ENCODE measurements around the gene WDPCP. TPM values are rescaled to one million over a fixed set of nuclear protein-coding genes. Genes with fewer than 3 reads are reported as not detected.
A peak's percentile ranks its signal among the peaks of the same experiment; 100 is the strongest.

The WDPCP gene
- total RNA-seq, 3 donors from 2014 or later (not counting 1 experiment from before 2014, with no cell fraction given) = 22.0 to 23.7 (median 22.9) TPM

DNA sequence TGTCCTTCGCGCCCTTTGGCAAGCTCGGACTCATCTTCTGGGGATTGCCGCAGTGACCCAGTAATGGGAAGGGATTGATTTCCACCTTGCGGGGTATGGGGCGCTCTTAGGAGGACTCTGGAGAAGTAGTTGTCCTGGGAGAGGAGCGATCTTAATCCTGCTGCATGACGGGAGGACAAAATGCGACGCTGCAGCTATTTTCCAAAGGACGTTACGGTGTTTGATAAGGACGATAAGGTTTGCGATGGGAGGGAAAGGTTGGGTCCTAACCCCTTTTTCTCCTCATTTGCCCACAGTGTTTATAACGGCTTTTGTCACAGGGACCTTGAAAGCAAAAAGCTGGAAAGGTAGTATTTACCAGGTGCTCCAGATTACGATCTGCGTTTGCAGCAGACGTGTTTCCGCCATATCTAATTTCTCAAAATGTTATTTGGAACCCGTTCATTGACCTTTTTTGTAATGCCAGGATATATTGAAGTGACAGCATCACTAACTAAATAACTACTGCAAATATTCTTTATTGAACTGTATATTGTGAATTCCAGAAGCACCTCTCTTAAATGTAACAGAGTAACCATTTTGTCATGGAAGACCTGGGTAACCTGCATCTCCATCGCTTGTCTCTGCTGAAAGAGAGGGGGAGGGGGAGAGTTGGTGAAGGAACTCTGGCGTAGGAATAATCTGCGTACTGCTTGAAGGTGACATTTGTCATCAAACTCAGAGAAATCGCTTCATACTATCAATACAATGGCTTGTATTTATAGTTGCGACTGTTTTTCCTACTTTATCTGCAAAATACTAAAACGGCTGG is 1.1 kb upstream of the WDPCP start:
- H3K4me3 ChIP-seq (ENCODE audit: low read length) = peak overlapping the region; percentile 76
- peaks cover 53 to 54% of the 10 kb centered on the region in 2 donors for H3K4me1 Mint-ChIP-seq
- peak in 1 of 2 donors; percentile 27 for DNase-seq

GRCh38 chr2:63587814-63588384 is 378 bp downstream of the WDPCP start:
- Mint-ChIP-seq H3K9me3 (no peaks in the 10 kb centered on the region), H3K36me3 (no peaks in the 10 kb centered on the region), H3K27me3 (ENCODE audit: low read depth in 2 of 2) (no peaks in the 10 kb centered on the region), H3K27ac (peak overlapping the region; percentile 98 to 99), H3K4me1 (peaks cover 46 to 50% of the 10 kb centered on the region in 2 donors), H3K4me3 (peak overlapping the region; percentile 100)
- Histone ChIP-seq H3K27ac (ENCODE audit: low read length) (peak overlapping the region; percentile 73), H3K9me3 (ENCODE audit: control insufficient read depth, insufficient read depth, low read length) (no peaks in the 10 kb centered on the region), H3K4me1 (ENCODE audit: control insufficient read depth, insufficient read depth, low read length) (peaks cover 8% of the 10 kb centered on the region), H3K27me3 (ENCODE audit: control insufficient read depth, insufficient read depth, low read length) (no peaks in the 10 kb centered on the region), H3K4me3 (ENCODE audit: low read length) (peak overlapping the region; percentile 76), H3K36me3 (ENCODE audit: control insufficient read depth, insufficient read depth, low read length) (no peaks in the 10 kb centered on the region)
- TF ChIP-seq CTCF (IDR thresholded peaks at IDR 0.05) = no peak
- intact Hi-C loops (cut with micrococcal nuclease) = loop anchor here (1.0 to 10.0 kb wide), 5 partner anchors 253 to 1543 kb away; partner anchors contain the start of genes EHBP1, PELI1, RAB1A and UGP2
- no peak for DNase-seq
- under 1% methylated on average over 32 of the region's 33 CpGs for WGBS (ENCODE audit: insufficient coverage)
- no peak for ATAC-seq

More for the DNA sequence above, 1.1 kb upstream of the WDPCP start:
- no peak for TF ChIP-seq CTCF (IDR thresholded peaks at IDR 0.05)
- H3K27me3 Mint-ChIP-seq (ENCODE audit: low read depth in 2 of 2) = no peaks in the 10 kb centered on the region
- WGBS (ENCODE audit: insufficient coverage) = 5% methylated on average over 22 of the region's 26 CpGs
- intact Hi-C loops (cut with micrococcal nuclease) = loop anchor here (2.0 to 10.0 kb wide), 4 partner anchors 299 to 1541 kb away; partner anchors contain the start of genes EHBP1, PELI1 and RAB1A
- H3K27ac ChIP-seq (ENCODE audit: low read length) = peak overlapping the region; percentile 73
- peaks cover 8% of the 10 kb centered on the region for H3K4me1 ChIP-seq (ENCODE audit: control insufficient read depth, insufficient read depth, low read length)
- peak overlapping the region; percentile 98 to 99 for H3K27ac Mint-ChIP-seq
- H3K36me3 Mint-ChIP-seq = no peaks in the 10 kb centered on the region
- ATAC-seq = peak in 1 of 3 donors; percentile 0
- peak overlapping the region; percentile 100 for H3K4me3 Mint-ChIP-seq
- no peaks in the 10 kb centered on the region for H3K9me3 ChIP-seq (ENCODE audit: control insufficient read depth, insufficient read depth, low read length)
- H3K27me3 ChIP-seq (ENCODE audit: control insufficient read depth, insufficient read depth, low read length) = no peaks in the 10 kb centered on the region
- peaks cover 3% of the 10 kb centered on the region for H3K36me3 ChIP-seq (ENCODE audit: control insufficient read depth, insufficient read depth, low read length)
- H3K9me3 Mint-ChIP-seq = no peaks in the 10 kb centered on the region

DNA sequence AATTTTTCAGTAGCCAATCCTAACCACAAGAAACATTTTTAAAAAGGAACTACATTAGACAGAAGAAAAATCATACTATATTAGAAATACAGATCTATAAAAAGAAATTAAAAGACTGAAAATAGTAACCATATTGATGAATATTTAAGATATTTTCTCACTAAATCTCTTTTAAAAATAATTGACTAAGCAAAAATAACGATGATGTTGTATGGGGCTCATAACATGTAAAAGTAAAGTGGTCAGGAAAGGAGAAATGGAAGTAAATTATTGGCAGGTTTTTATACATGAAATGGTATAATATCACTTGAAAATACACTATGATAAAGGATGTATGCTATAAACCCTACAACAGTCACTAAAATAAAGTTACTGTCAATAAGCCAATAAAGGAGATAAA is 5.4 kb downstream of the WDPCP start:
- ATAC-seq (no peak), DNase-seq (no peak)
- no peak for TF ChIP-seq CTCF (IDR thresholded peaks at IDR 0.05)
- Histone ChIP-seq H3K9me3 (ENCODE audit: control insufficient read depth, insufficient read depth, low read length) (no peaks in the 10 kb centered on the region), H3K27ac (ENCODE audit: low read length) (no peak overlapping the region), H3K4me1 (ENCODE audit: control insufficient read depth, insufficient read depth, low read length) (peaks cover 3% of the 10 kb centered on the region), H3K36me3 (ENCODE audit: control insufficient read depth, insufficient read depth, low read length) (no peaks in the 10 kb centered on the region), H3K4me3 (ENCODE audit: low read length) (no peak overlapping the region), H3K27me3 (ENCODE audit: control insufficient read depth, insufficient read depth, low read length) (no peaks in the 10 kb centered on the region)
- Mint-ChIP-seq H3K9me3 (no peaks in the 10 kb centered on the region), H3K4me1 (peaks cover 23 to 27% of the 10 kb centered on the region in 2 donors), H3K4me3 (no peak overlapping the region), H3K36me3 (no peaks in the 10 kb centered on the region), H3K27me3 (ENCODE audit: low read depth in 2 of 2) (no peaks in the 10 kb centered on the region), H3K27ac (no peak overlapping the region)
- WGBS (ENCODE audit: insufficient coverage) = no CpG with 5 or more reads among the region's 1 CpG
- intact Hi-C loops (cut with micrococcal nuclease) = loop anchor here (10.0 kb wide), 1 partner anchor 878 kb away; the partner anchor contains the start of gene EHBP1
